ENCODE results near the gene ABCA10. TPM values are rescaled to one million over a fixed set of nuclear protein-coding genes. Genes with fewer than 3 reads are reported as not detected.
"Not testable (repeated sequence)": the region's sequence is repeated elsewhere in the genome, so short reads cannot be mapped to it uniquely, and the experiment has no call there.

The ABCA10 gene
- total RNA-seq (2014; rRNA removed; shearing (Covaris generic)), result 0.19 and 1.00 TPM in 2 replicates

GRCh38 chr17:69228576-69228975 lies at the start of gene ABCA10:
ABCA10 (minus strand) TSS chr17:69228824; CDS start chr17:69225358, 3,466 bp downstream.
- DNase-seq (ENCODE audit: low spot score), result no peak

DNA sequence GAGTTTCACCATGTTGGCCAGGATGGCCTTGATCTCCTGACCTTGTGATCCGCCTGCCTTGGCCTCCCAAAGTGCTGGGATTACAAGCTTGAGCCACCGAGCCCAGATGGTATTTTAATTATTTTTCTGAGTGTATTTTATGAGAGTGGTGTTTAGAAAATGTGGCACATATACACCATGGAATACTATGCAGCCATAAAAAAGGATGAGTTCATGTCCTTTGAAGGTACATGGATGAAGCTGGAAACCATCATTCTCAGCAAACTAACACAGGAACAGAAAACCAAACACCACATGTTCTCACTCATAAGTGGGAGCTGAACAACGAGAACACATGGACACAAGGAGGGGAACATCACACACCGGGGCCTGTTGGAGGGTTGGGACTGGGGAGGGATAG lies 47.7 kb upstream of the ABCA10 start:
- not testable (repeated sequence) for DNase-seq (ENCODE audit: low spot score)

DNA sequence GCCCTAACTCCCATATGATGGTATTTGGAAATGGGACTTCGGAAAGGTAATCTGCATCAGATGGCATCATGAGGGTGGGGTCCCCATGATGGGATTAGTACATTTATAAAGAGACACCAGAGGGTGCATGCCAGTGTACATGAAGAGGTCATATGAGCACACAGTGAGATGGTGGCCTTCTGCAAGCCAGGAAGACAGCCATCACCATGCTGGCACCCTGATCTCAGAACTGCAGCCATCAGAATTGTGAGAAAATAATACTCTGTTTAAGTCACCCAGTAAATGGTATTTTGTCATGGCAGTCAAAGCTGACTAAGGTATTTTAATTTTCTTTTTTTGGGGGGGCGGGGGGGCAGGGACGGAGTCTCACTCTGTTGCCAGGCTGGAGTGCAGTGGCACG lies 47.1 kb upstream of the ABCA10 start:
- DNase-seq (ENCODE audit: low spot score), result no peak

DNA sequence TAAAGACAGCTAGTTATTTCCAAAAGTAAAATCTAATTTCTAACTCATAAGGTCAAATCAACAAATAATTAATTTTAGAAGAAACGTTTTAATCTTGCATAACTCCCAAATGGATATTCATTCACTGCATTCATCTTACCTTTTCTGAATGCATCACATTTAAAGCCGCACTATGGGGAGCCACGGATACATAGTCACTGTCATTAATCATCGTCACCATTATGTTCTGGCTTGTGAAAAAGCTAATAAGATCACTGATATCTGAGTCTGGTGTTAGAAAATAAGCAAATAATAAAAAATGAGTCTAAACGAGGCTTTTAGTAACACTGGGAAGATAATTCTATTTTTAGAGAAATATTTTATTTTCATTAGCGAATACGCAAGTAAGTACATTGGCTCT lies 42.4 kb upstream of the ABCA10 start:
- no peak for DNase-seq (ENCODE audit: low spot score)

GRCh38 chr17:69269131-69269998 lies 40.7 kb upstream of the ABCA10 start:
- DNase-seq (ENCODE audit: low spot score), result peak; percentile 4

- no peak for DNase-seq (ENCODE audit: low spot score)
Observed at GRCh38 chr17:69268543-69269014, 40.0 kb upstream of the ABCA10 start.

DNA sequence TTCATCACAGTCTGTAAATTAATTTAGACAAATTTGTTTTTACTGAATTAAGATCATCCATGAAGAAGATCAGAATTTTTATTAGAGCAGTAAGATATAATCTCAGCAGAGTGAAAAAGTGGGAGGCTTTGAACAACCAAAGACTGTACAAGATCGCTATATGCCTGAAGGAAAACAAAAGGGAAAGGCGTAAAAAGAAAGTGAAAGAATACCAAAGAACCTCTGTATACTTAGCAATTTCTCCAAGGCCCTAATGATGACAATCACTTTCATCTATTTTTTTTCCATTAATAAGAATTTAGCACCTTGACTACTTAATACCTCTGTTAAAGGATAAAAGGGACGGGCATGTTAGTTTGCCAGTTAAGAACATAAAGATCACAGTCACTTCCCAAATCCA lies 38.6 kb upstream of the ABCA10 start:
- no peak for DNase-seq (ENCODE audit: low spot score)

- no peak for DNase-seq (ENCODE audit: low spot score)
Observed at GRCh38 chr17:69265873-69266272, 37.2 kb upstream of the ABCA10 start.

- no peak for DNase-seq (ENCODE audit: low spot score)
Observed at GRCh38 chr17:69254187-69254586, 25.6 kb upstream of the ABCA10 start.

- DNase-seq (ENCODE audit: low spot score), result no peak
Observed at GRCh38 chr17:69250641-69251040, 22.0 kb upstream of the ABCA10 start.

DNA sequence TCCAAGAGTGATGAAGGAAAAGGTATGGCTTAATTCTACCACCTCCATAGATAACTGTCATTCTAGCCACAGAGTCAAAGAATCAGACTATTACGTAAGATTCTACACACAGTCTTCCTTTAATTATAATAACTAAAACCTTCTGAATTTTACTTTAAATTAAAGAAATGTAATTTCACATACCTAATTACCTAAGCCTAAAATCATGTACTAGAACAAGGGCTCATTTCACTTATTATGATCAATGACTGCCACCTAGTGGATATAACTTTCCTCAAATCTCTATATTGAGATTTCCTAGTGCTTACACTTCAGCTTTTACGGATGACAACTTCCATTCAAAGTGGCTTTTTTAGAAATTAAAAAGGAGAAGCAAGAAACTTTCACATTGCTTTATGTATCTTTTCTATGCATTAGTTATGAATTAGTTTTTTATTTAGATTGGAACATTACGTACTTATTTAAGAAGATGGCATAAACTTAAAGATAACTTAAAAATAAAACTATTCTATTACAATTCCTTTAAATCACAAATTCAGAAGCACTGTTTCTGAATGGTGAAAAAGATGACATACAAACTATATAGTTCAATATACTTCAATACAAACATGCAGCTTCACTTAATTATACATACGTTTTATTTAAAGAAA lies 18.2 kb upstream of the ABCA10 start:
- peak; percentile 54 for DNase-seq (ENCODE audit: low spot score)

DNA sequence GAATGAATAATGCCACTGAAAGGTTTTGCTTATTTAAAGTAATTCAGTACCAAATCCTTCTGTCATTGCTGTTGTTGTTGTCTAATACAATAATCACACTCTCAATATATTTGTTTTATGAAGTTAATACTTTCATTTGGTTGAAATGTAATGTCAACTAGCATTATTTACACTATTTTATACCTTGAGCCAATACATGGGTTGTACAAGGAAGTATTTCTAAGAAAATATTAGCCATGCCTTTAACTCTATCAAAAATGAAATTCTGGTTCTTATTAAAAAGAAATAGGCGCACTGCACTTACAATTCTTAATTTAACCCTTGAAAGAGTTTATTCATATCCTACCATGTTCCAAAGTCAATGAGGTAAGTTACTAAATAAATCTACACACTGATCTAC lies 17.6 kb upstream of the ABCA10 start:
- no peak for DNase-seq (ENCODE audit: low spot score)

DNA sequence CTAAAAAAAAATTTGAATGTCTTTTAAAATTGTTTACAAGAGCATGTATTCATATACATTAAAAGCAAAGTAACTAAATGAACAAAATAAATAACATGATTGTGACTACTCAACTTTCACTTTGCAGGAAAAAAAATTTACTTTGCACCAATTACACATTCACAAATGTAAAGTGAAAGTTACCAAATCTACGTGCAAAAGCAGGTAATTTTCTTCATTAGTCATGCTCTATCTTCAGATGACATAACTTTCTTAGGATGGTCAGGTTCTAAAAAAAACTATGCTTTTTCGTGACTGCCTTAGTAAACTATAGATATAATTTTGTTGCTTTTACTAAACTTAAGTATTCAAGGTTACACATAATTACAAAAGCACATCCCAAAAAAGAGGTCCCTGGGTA lies 17.0 kb upstream of the ABCA10 start:
- DNase-seq (ENCODE audit: low spot score), result no peak

- no peak for DNase-seq (ENCODE audit: low spot score)
Observed at GRCh38 chr17:69239611-69240600, 11.3 kb upstream of the ABCA10 start.

DNA sequence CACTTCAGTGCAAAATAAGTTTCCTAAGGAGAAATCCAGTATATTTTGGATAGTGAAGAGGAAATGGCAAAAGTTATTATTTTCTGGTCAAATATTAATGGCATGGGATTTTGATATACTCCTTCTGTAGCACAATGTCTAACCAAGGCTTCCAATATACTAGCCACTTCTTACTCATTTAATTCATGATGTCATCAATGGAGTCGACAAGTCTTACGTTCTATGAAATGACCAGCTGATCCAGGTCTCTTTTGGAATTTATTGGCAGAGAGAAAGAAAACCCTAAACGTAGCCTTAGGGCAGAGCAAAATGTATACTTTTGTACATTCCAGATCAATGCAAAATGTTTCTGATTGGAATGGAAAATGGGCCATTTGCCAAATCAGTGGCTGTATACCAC lies 8.3 kb upstream of the ABCA10 start:
- DNase-seq (ENCODE audit: low spot score), result no peak

- no peak for DNase-seq (ENCODE audit: low spot score)
Observed at GRCh38 chr17:69236464-69236863, 7.8 kb upstream of the ABCA10 start.

DNA sequence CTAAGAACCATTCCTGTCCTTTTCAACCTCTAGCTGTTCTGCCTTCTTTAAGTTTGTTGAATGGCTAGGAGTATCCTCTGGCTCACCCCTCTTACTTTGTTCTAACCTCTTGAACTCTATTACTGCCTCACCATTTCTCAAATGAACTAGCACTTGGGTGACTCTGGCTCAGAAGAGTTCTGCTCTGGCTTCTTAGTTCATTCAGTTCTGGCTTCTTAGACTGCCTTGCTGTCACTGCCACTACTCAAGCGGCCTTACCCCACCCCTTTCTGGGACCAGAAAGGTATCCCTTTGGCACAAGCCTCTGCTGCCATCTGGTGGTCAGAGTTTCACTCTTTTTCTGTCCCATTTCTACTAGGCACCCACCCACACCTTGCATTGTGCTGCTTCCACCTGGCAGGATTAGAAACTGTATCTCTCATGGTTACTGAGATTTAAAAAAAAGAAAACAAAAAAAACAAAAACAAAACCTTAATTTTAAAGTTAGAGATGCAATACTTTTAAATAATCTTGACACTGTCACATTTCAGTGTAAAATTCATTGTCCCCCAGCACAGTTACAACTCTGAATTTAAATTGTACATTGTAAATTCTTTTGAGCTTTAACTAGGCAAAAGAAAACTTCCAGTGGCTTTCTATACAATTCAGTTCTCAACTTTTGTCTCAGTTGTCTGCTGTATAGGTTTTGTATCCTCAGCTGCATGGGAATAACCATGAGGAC lies 6.9 kb upstream of the ABCA10 start:
- DNase-seq (ENCODE audit: low spot score), result peak; percentile 85

- no peak for DNase-seq (ENCODE audit: low spot score)
Observed at GRCh38 chr17:69232650-69233049, 4.0 kb upstream of the ABCA10 start.

DNA sequence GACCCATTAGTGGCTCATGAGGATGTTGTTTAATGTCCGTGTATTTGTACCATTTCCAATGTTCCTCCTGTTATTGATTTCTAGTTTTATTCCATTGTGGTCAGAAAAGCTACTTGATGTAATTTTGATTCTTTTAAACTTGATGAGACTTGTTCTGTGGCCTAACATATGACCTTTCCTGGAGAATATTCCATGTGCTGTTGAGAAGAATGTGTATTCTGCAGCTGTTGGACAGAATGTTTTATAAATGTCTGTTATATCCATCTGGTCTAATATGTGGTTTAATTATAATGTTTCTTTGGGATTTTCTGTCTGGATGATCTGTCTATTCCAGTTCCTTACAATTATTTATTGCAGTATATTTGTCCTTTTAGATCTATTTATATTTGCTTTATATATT lies 2.9 kb upstream of the ABCA10 start:
- DNase-seq (ENCODE audit: low spot score), result no peak

DNA sequence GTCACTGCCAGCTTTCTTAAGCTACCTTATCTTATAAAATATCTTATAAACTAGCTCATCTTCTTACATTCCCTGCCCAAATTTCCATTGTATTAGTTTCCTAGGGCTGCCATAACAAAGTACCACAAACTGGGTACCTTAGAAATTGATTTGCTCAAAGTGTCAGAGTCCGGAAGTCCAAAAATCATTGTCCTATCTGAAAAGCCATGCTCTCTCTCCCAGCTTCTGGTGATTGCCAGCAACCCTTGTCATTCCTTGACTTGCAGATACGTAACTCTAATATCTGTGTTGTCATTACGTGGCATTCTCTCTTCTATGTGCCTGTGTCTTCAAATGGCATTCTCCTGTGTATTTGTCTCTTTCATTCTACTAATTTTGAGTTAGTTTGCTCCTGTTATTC lies 2.3 kb upstream of the ABCA10 start:
- DNase-seq (ENCODE audit: low spot score), result no peak

DNA sequence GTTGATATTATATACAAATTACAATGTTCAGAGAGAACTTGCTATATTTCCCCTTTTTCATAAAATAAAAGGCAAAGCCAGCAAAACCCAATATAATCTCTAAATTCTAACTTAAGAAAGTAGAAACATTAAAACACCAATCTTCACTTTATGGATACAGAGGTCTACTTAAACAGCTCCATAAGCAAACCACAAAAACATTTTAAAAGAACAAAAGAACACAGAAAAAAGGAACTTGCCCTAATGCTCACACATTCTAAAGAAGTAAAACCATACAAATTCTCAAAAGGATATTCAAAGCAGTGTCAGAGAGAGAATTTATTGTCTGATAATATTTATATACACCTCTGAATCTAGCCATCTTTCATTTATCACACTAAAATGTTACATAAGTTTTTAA lies 606 bp downstream of the ABCA10 start:
- no peak for DNase-seq (ENCODE audit: low spot score)

Measured in A172 (cell line).